GM21576 (cell line): ENCODE data around the gene MYPN.

Source experiments
- ATAC-seq: cut with Tn5 transposase; IDR thresholded peaks from one replicate; pipeline ENCODE4 v1.9.1; 2021; ENCODE audit warnings: mild to moderate bottlenecking, moderate library complexity; ENCODE audit not compliant: unreplicated experiment

Gene MYPN

DNA sequence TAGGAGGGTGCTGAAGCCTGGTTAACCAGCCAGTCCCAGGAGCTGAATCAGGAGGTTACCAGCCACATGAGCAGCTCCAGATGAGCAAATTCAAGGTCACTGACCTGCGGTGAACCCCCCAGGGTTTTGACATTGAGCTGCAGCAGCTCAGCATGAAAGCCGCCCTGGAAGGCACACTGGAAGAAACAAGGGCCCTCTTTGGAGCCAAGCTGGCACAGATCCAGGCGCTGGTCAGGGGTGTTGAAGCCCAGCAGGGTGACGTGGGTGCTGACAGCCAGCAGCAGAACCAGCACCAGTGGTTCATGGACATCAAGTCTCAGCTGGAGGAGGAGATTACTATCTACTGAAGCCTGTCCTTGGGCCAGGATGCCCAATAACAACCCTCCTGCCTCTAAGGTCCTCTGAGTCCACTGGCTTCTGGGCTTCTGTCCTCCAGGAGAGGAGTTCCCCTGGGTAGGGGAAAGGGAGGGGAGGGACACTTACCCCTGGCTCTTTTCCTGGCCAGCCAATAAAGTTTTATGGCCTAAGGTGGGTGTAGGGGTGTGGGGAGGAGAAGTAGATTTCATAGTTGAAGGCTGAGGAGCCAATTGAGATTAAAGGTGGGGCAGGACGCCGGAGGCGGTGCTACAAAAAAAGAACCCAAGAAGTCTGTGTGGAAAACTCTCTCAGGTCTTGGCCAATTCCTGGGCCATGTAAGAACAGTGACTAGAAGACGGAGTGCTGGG, 152.0 kb downstream of the MYPN start:
- no peak for ATAC-seq
